GM10248 (cell line): ENCODE results near the gene CAPN10.
A peak's percentile ranks its signal among the peaks of the same experiment; 100 is the strongest.

ENCODE experiments used
- CTCF ChIA-PET: fragments of 300-600 bp; sonication (Branson Sonifier 250); formaldehyde crosslinking; extraction: SDS; loops from one replicate; lab custom pipeline; 2021; ENCODE audit warnings: antibody characterized with exemption; lab: Yijun Ruan, JAX
- POLR2A ChIA-PET: fragments of 350-650 bp; sonication (Branson Sonifier 250); formaldehyde crosslinking; extraction: SDS; loops from one replicate; lab custom pipeline; 2020; ENCODE audit warnings: antibody characterized with exemption; lab: Yijun Ruan, JAX
- DNase-seq: peaks from one replicate; pipeline ENCODE4 v3.0.0; 2012; ENCODE audit errors: extremely low spot score
- TF ChIP-seq, protein P1 (sequence below): IDR thresholded peaks from 2 replicates; pipeline ENCODE4 v1.5.1; 2012; ENCODE audit warnings: mild to moderate bottlenecking, low read depth; ENCODE audit errors: extremely low read depth, missing control alignments, control extremely low read depth

CAPN10 gene

DNA sequence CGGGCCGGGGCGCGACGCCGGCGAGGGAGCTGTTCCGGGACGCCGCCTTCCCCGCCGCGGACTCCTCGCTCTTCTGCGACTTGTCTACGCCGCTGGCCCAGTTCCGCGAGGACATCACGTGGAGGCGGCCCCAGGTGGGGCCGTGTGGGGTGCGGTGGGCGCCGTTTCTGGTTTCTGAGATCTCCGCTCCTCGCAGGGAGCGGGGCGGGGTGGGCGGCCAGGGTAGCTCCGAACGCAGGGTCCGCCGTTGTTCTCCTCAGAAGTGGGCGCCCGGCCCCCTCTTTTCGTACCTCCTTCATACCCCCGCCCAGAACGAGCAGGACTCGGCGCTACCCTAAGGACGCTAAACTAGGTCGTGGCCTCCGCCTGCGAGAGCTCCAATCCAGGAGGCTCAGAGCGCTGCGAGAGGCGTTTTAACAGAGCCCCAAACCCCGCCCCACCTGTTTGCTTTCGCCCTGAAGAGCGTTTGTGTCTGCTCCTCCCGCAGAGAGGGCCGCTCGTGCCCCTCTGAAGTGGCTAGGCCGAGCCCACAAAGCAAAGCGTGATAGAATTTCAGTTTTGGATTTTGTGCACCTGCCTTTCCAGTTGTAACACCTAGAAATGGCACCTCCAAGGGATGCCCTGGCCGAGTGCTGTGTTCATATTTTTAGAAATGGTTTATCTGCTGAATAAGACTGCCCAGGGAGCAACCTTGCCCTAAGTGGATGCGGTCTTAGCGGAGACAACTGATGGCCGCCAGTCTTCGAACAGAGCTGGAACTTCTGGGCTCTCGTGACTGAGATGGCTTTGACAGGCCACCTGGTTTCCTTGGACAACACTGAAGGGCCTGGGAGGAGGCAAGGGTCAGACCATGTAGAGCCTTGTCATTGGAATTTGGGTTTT, 626 bp downstream of the CAPN10 start:
- TF ChIP-seq, protein P1, sequence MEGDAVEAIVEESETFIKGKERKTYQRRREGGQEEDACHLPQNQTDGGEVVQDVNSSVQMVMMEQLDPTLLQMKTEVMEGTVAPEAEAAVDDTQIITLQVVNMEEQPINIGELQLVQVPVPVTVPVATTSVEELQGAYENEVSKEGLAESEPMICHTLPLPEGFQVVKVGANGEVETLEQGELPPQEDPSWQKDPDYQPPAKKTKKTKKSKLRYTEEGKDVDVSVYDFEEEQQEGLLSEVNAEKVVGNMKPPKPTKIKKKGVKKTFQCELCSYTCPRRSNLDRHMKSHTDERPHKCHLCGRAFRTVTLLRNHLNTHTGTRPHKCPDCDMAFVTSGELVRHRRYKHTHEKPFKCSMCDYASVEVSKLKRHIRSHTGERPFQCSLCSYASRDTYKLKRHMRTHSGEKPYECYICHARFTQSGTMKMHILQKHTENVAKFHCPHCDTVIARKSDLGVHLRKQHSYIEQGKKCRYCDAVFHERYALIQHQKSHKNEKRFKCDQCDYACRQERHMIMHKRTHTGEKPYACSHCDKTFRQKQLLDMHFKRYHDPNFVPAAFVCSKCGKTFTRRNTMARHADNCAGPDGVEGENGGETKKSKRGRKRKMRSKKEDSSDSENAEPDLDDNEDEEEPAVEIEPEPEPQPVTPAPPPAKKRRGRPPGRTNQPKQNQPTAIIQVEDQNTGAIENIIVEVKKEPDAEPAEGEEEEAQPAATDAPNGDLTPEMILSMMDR, result no peak
- peak; percentile 60 for DNase-seq
- ChIA-PET POLR2A (interaction anchor here (0.9 to 3.6 kb wide), 7 partner anchors 11 to 73 kb away, joined by 3 to 34 read pairs (median 6); partner anchors contain the start of gene RNPEPL1), CTCF (interaction anchor here (1.0 to 8.6 kb wide), 6 partner anchors 9 to 491 kb away, joined by 3 to 167 read pairs (median 4); no protein-coding TSS in a partner anchor)

DNA sequence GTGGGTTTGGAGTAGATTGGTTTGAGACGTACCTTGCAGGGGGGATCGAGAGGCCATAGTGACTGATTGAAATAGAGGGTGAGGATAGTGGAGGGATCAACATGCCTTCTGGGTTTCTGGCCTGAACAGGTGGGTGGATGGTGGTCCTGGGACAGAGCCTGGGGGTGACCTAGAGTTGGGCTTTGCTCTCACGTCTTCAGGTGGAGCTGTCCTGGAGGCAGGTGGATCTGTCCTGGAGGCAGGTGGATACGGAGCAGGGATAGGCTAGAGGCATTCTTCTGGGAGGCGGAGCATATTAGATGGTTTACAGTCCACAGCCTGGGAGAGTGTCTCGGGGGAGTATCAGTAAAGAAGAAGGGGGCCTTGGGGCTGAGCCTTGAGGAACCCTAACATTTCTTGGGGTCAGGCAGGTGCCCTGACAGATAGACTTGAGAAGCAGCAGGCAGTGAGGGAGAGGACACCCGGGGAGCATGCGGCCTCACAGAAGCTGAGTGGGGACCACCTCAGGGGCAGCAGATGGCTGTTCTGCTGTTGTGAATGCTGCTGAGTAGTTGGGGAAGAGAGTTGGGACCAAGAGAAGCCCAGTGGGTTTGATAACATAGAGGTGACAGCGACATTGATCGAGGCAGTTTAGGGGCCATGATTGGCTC, 1.6 kb downstream of the CAPN10 start:
- CTCF ChIA-PET, result interaction anchor here (1.2 to 8.6 kb wide), 4 partner anchors 18 to 155 kb away, joined by 3 to 167 read pairs (median 24); no protein-coding TSS in a partner anchor
- POLR2A ChIA-PET, result interaction anchor here (0.9 kb wide), 2 partner anchors 27 kb away, joined by 3 to 4 read pairs; no protein-coding TSS in a partner anchor
- TF ChIP-seq, protein P1, result no peak
- no peak for DNase-seq

DNA sequence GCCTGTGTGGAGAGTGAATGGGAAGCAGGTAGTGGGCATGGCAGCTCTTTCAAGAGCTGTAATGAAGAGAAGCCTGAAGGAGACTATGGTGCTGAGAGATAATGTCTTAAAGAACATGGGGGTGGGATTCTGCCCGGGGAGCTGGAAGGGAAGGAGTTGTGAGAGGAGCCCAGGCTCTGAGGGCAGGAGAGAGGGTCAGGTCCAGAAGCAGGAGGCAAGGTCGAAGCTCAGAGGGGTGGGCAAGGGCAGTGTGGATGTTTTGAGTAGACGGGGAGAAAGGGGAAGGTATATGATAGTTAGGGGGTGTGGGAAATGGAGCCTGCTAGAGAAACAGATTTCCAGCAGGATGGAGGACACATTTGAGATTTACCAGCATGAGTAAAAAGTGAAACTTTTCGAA, 2.1 kb downstream of the CAPN10 start:
- TF ChIP-seq, protein P1, result no peak
- DNase-seq, result no peak
- POLR2A ChIA-PET, result interaction anchor here (0.9 kb wide), 1 partner anchor 28 kb away, joined by 3 read pairs; no protein-coding TSS in a partner anchor
- CTCF ChIA-PET, result interaction anchor here (1.2 to 8.6 kb wide), 6 partner anchors 18 to 154 kb away, joined by 3 to 167 read pairs (median 3); no protein-coding TSS in a partner anchor

DNA sequence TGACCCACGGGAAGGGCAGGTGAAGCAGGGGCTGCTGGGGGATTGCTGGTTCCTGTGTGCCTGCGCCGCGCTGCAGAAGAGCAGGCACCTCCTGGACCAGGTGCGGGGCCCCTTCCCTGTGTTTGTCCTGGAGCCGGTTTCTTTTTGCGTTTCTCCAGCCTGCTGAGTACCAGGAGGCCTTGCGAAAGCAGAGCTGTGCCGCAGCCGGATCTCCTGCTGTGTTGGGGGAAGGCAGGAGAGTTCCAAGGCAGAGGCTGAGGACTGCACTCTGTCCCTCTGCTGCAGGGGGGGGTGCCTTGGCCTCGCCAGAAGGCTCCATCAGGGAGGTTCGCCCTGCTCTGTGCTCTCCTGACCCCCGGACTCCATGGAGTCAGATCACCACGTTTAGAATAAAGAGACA, 2.8 kb downstream of the CAPN10 start:
- TF ChIP-seq, protein P1, result no peak
- CTCF ChIA-PET, result interaction anchor here (0.9 to 8.6 kb wide), 7 partner anchors 13 to 75 kb away, joined by 3 to 167 read pairs (median 3); no protein-coding TSS in a partner anchor
- POLR2A ChIA-PET, result interaction anchor here (0.9 kb wide), 1 partner anchor 28 kb away, joined by 3 read pairs; no protein-coding TSS in a partner anchor
- no peak for DNase-seq

DNA sequence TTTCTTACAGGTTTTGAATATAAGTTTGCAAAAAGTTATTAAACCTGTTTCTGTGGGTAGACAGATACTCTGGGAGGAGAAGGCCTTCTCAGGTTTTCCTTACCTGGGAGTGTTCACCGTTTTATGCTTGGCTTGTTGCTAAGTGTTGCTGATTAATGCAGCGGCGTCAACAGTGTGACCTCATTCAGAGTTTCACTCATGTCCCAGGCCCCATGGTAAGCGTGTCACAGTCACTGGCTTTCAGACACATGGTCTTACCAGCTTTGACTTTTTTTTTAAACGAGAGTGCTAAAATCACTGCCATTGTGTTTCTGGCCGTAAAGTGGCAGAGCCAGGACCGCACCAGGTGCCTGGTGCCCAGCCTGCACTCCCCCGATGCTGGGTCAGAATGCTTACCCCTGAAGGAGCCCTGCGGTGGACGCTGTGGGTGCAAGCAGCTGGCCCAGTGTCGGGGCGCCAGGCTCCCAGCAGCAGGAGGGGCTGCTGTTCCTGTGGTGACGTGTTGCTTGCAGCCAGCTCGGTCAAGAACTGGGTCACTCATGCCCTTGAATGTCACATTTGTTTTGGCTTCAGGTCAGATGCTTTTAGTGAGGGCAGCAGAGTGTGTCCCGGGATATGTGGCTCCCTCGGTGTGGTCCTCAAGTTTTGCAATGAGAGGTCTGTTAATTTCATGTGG, 3.5 kb downstream of the CAPN10 start:
- ChIA-PET POLR2A (no interaction called here), CTCF (interaction anchor here (0.9 to 8.6 kb wide), 6 partner anchors 14 to 76 kb away, joined by 3 to 167 read pairs (median 3); no protein-coding TSS in a partner anchor)
- no peak for DNase-seq
- TF ChIP-seq, protein P1, result no peak

DNA sequence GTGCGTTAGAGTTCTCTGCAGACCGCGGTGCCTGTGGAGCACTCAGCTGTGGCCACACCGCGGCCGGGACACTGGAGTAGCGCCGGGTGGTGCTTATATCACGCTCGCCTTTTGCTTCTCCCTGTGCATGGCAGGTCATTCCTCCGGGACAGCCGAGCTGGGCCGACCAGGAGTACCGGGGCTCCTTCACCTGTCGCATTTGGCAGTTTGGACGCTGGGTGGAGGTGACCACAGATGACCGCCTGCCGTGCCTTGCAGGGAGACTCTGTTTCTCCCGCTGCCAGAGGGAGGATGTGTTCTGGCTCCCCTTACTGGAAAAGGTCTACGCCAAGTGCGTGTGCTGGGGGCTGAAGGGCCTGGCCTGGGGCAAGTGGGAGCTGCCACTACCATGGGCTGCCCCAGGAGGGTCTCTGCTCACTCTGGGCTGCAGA, 4.2 kb downstream of the CAPN10 start:
- POLR2A ChIA-PET, result no interaction called here

More for the DNA sequence above, 4.2 kb downstream of the CAPN10 start:
- CTCF ChIA-PET, result interaction anchor here (1.6 kb wide), 1 partner anchor 18 kb away, joined by 3 read pairs; no protein-coding TSS in a partner anchor
- no peak for DNase-seq
- TF ChIP-seq, protein P1, result no peak
